Spleen (tissue), 11 donors: Measurements from ENCODE around the gene KRTAP4-12. TPM values are rescaled to one million over a fixed set of nuclear protein-coding genes. Genes with fewer than 3 reads are reported as not detected.

ENCODE experiments used
- DNase-seq: peaks from one replicate; pipeline ENCODE4 v3.0.0-alpha.2; 2020
- H3K27ac ChIP-seq, 8 donors: fragments of 200-600 bp; sonication (generic) in 7 of 8; 1 replicate in 4 of 8; 2 replicates in 4 of 8; pipeline versions ENCODE4 v1.5.0 to v1.8.0; 2016 to 2021; ENCODE audit warnings: inconsistent platforms in 4 of 8, mild to moderate bottlenecking in 4 of 8, moderate library complexity in 1 of 8
- H3K27me3 ChIP-seq, 7 donors: fragments of 200-600 bp; sonication (generic) in 6 of 7; replicated peaks in 1 of 7; 1 replicate in 4 of 7; 2 replicates in 3 of 7; pipeline versions ENCODE4 v1.5.0 to v1.8.0; 2016 to 2021; ENCODE audit warnings: inconsistent platforms in 3 of 7, mild to moderate bottlenecking in 1 of 7
- H3K36me3 ChIP-seq, 6 donors: fragments of 200-600 bp; sonication (generic) in 5 of 6; 1 replicate in 4 of 6; 2 replicates in 2 of 6; pipeline versions ENCODE4 v1.5.0 to v1.8.0; 2016 to 2021; ENCODE audit warnings: inconsistent platforms in 2 of 6
- H3K4me1 ChIP-seq, 6 donors: fragments of 200-600 bp; sonication (generic) in 5 of 6; 1 replicate in 3 of 6; 2 replicates in 3 of 6; pipeline versions ENCODE4 v1.5.0 to v1.8.0; 2016 to 2021; ENCODE audit warnings: inconsistent platforms in 3 of 6
- H3K4me3 ChIP-seq, 8 donors: fragments of 200-600 bp; sonication (generic) in 7 of 8; 1 replicate in 4 of 8; 2 replicates in 4 of 8; pipeline versions ENCODE4 v1.5.0 to v1.8.0; 2016 to 2021; ENCODE audit warnings: inconsistent platforms in 4 of 8, mild to moderate bottlenecking in 4 of 8, moderate library complexity in 2 of 8
- H3K9me3 ChIP-seq, 8 donors: fragments of 200-600 bp; sonication (generic) in 7 of 8; 1 replicate in 4 of 8; 2 replicates in 4 of 8; pipeline versions ENCODE4 v1.5.0 to v1.8.0; 2016 to 2021; ENCODE audit warnings: inconsistent platforms in 4 of 8
- POLR2A ChIP-seq, 3 donors: fragments of 450-650 bp; IDR thresholded peaks; one replicate each; pipeline ENCODE4 v1.5.1; 2017; ENCODE audit warnings: antibody characterized with exemption in 3 of 3, mild to moderate bottlenecking in 1 of 3
- POLR2AphosphoS5 ChIP-seq, 3 donors: sonication (generic); formaldehyde crosslinking; IDR thresholded peaks; one replicate each; pipeline ENCODE4 v1.5.1; 2017; ENCODE audit warnings: antibody characterized with exemption in 3 of 3
- WGBS, 5 donors: extraction: QIAGEN DNeasy Blood & Tissue Kit in 3 of 5; methylation state at CpG; one replicate each; pipeline versions ENCODE4 v1.1.5 to v1.1.7; 2013 to 2018; 5-methylcytosine and 5-hydroxymethylcytosine counted together
- intact Hi-C: fragments of 100-400 bp; cut with DNase I; formaldehyde crosslinking; loops from one replicate; pipeline ENCODE4 v1.15.0; 2023; ENCODE audit warnings: low total_unique reads
- polyA plus RNA-seq, 3 donors: library from polyadenylated mRNA; stranded (reverse); fragments of 200-250 nt; gene quantifications; one replicate each; pipeline ENCODE4 v1.2.1, GENCODE V29; 2013
- total RNA-seq, 7 donors: library from RNA; depleted of rRNA in 3 of 7; stranded (reverse); fragments of >200 nt in 3 of 7; fragmentation: NEBNext Ultra II Directional in 4 of 7; extraction: Animal tissue kit (Norgen Biotek cat#: 25700) in 4 of 7; gene quantifications; one replicate each; pipeline versions ENCODE4 v1.1.0 to v1.2.1, GENCODE V29; 2016 to 2021
- TF ChIP-seq, protein P1 (sequence below), 11 experiments: fragments of 200-600 bp in 7 of 11; fragments of 450-650 bp in 4 of 11; sonication (generic) in 4 of 11; IDR thresholded peaks in 8 of 11; conservative IDR thresholded peaks in 3 of 11; 1 replicate in 7 of 11; 2 replicates in 4 of 11; pipeline versions ENCODE4 v1.4.0 to v1.8.0; 2016 to 2021; ENCODE audit warnings: antibody characterized with exemption in 11 of 11, inconsistent platforms in 4 of 11, mild to moderate bottlenecking in 1 of 11
- donor health status: healthy with polysubstance abuse.
- donor health status: DM: no; HTN: no; CAD: no; lungs with moderate emphysema.
- donor health status: DM: no; HTN: no; CAD: no.
- donor health status: Bipolar disorder and iron deficiency.
- donor health status: healthy.
- donor health status: DM: no; HTN: no; CAD: no.
- donor health status: DM: yes; HTN: yes; CAD: no.

The KRTAP4-12 gene
- total and polyA plus RNA-seq, 10 donors = not detected

DNA sequence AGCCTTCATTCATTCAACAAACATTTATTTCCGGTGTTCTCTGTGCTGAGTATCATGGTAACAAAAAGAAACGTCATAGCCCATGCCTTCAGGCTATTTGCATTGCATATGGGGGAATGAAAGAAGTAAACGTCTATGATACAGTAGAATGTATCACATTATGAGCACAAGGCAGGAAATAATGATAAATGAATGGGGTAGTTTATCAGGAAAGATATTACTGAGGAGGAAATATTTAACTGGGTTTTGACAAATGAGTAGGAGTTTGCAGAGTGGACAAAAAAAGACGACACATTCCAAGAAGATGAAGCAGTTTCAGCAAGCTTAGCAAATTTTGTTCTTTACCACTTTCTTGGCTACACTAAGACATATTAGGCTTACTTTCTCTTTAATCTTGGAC, 41.4 kb downstream of the KRTAP4-12 start:
- Histone ChIP-seq H3K4me3 (no peak overlapping the region), H3K9me3 (no peaks in the 10 kb centered on the region), H3K27ac (no peak overlapping the region), H3K36me3 (no peaks in the 10 kb centered on the region), H3K27me3 (no peaks in the 10 kb centered on the region), H3K4me1 (no peaks in the 10 kb centered on the region)
- intact Hi-C loops = no loop called here
- no peak for DNase-seq
- WGBS, 5 donors = 46 to 73% (median 56%) methylated on average over 4 of the region's 4 CpGs
- TF ChIP-seq, protein P1, sequence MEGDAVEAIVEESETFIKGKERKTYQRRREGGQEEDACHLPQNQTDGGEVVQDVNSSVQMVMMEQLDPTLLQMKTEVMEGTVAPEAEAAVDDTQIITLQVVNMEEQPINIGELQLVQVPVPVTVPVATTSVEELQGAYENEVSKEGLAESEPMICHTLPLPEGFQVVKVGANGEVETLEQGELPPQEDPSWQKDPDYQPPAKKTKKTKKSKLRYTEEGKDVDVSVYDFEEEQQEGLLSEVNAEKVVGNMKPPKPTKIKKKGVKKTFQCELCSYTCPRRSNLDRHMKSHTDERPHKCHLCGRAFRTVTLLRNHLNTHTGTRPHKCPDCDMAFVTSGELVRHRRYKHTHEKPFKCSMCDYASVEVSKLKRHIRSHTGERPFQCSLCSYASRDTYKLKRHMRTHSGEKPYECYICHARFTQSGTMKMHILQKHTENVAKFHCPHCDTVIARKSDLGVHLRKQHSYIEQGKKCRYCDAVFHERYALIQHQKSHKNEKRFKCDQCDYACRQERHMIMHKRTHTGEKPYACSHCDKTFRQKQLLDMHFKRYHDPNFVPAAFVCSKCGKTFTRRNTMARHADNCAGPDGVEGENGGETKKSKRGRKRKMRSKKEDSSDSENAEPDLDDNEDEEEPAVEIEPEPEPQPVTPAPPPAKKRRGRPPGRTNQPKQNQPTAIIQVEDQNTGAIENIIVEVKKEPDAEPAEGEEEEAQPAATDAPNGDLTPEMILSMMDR (IDR thresholded peaks at IDR 0.05 in 8 of 11, conservative IDR thresholded peaks at IDR 0.05 in 3 of 11) = no peak
- no peak for TF ChIP-seq POLR2A (IDR thresholded peaks at IDR 0.05)
- no peak for TF ChIP-seq POLR2AphosphoS5 (IDR thresholded peaks at IDR 0.05)

- Histone ChIP-seq H3K4me3 (no peak overlapping the region), H3K9me3 (no peaks in the 10 kb centered on the region), H3K36me3 (no peaks in the 10 kb centered on the region), H3K27ac (no peak overlapping the region), H3K4me1 (no peaks in the 10 kb centered on the region), H3K27me3 (peaks cover 0 to 9% (median 0%) of the 10 kb centered on the region in 7 donors)
- DNase-seq = no peak
- TF ChIP-seq, protein P1 (IDR thresholded peaks at IDR 0.05 in 8 of 11, conservative IDR thresholded peaks at IDR 0.05 in 3 of 11) = no peak
- TF ChIP-seq POLR2A (IDR thresholded peaks at IDR 0.05) = no peak
- intact Hi-C loops = no loop called here
These were observed 47.2 kb downstream of the KRTAP4-12 start for GRCh38 chr17:41076788-41077187.

GRCh38 chr17:41073676-41074075, 50.3 kb downstream of the KRTAP4-12 start:
- Histone ChIP-seq H3K4me3 (no peak overlapping the region), H3K9me3 (no peaks in the 10 kb centered on the region), H3K27me3 (peaks cover 0 to 9% (median 0%) of the 10 kb centered on the region in 7 donors), H3K36me3 (no peaks in the 10 kb centered on the region), H3K4me1 (no peaks in the 10 kb centered on the region), H3K27ac (no peak overlapping the region)
- TF ChIP-seq POLR2A (IDR thresholded peaks at IDR 0.05) = no peak
- TF ChIP-seq, protein P1 (IDR thresholded peaks at IDR 0.05 in 8 of 11, conservative IDR thresholded peaks at IDR 0.05 in 3 of 11) = no peak
- no peak for TF ChIP-seq POLR2AphosphoS5 (IDR thresholded peaks at IDR 0.05)
- intact Hi-C loops = no loop called here
- no peak for DNase-seq
- WGBS, 5 donors = 76 to 94% (median 90%) methylated on average over 2 of the region's 2 CpGs

Other genes with a start within 250 kb of the KRTAP4-12 start
Only the 30 nearest of the 39 such genes appear.
- gene KRT40, start 139.9 kb downstream of the KRTAP4-12 start, total RNA-seq = not detected
- gene KRT40, start 139.9 kb downstream of the KRTAP4-12 start, polyA plus RNA-seq = not detected
- gene KRTAP3-3, start 130.0 kb downstream of the KRTAP4-12 start, total RNA-seq = not detected
- not detected for gene KRTAP3-3, start 130.0 kb downstream of the KRTAP4-12 start, polyA plus RNA-seq
- gene KRTAP3-2, start 124.3 kb downstream of the KRTAP4-12 start, total RNA-seq = not detected
- gene KRTAP3-2, start 124.3 kb downstream of the KRTAP4-12 start, polyA plus RNA-seq = not detected
- gene KRTAP3-1, start 115.1 kb downstream of the KRTAP4-12 start, total RNA-seq = not detected
- not detected for gene KRTAP3-1, start 115.1 kb downstream of the KRTAP4-12 start, polyA plus RNA-seq
- gene KRTAP1-5, start 97.0 kb downstream of the KRTAP4-12 start, total RNA-seq = not detected
- gene KRTAP1-5, start 97.0 kb downstream of the KRTAP4-12 start, polyA plus RNA-seq = not detected
- not detected for gene KRTAP1-4, start 94.0 kb downstream of the KRTAP4-12 start, total RNA-seq
- not detected for gene KRTAP1-4, start 94.0 kb downstream of the KRTAP4-12 start, polyA plus RNA-seq
- not detected for gene KRTAP1-3, start 89.3 kb downstream of the KRTAP4-12 start, total RNA-seq
- not detected for gene KRTAP1-3, start 89.3 kb downstream of the KRTAP4-12 start, polyA plus RNA-seq
- gene KRTAP1-1, start 82.7 kb downstream of the KRTAP4-12 start, total RNA-seq = not detected
- not detected for gene KRTAP1-1, start 82.7 kb downstream of the KRTAP4-12 start, polyA plus RNA-seq
- gene KRTAP2-1, start 76.9 kb downstream of the KRTAP4-12 start, total RNA-seq = not detected
- gene KRTAP2-1, start 76.9 kb downstream of the KRTAP4-12 start, polyA plus RNA-seq = not detected
- not detected for gene KRTAP2-2, start 69.0 kb downstream of the KRTAP4-12 start, total RNA-seq
- not detected for gene KRTAP2-2, start 69.0 kb downstream of the KRTAP4-12 start, polyA plus RNA-seq
- not detected for gene KRTAP2-3, start 64.1 kb downstream of the KRTAP4-12 start, total RNA-seq
- gene KRTAP2-3, start 64.1 kb downstream of the KRTAP4-12 start, polyA plus RNA-seq = not detected
- not detected for gene KRTAP2-4, start 58.3 kb downstream of the KRTAP4-12 start, total RNA-seq
- gene KRTAP2-4, start 58.3 kb downstream of the KRTAP4-12 start, polyA plus RNA-seq = not detected
- gene KRTAP4-7, start 40.0 kb downstream of the KRTAP4-12 start, total RNA-seq = not detected
- gene KRTAP4-7, start 40.0 kb downstream of the KRTAP4-12 start, polyA plus RNA-seq = not detected
- gene KRTAP4-8, start 26.0 kb downstream of the KRTAP4-12 start, total RNA-seq = not detected
- gene KRTAP4-8, start 26.0 kb downstream of the KRTAP4-12 start, polyA plus RNA-seq = not detected
- gene KRTAP4-16, start 22.0 kb downstream of the KRTAP4-12 start, total RNA-seq = not detected
- gene KRTAP4-16, start 22.0 kb downstream of the KRTAP4-12 start, polyA plus RNA-seq = not detected
- gene KRTAP4-9, start 18.8 kb downstream of the KRTAP4-12 start, total RNA-seq = not detected
- gene KRTAP4-9, start 18.8 kb downstream of the KRTAP4-12 start, polyA plus RNA-seq = not detected
- not detected for gene KRTAP4-11, start 5.8 kb downstream of the KRTAP4-12 start, total RNA-seq
- not detected for gene KRTAP4-11, start 5.8 kb downstream of the KRTAP4-12 start, polyA plus RNA-seq
- gene KRTAP4-6, start 16.4 kb upstream of the KRTAP4-12 start, total RNA-seq = not detected
- not detected for gene KRTAP4-6, start 16.4 kb upstream of the KRTAP4-12 start, polyA plus RNA-seq
- gene KRTAP4-5, start 25.6 kb upstream of the KRTAP4-12 start, total RNA-seq = not detected
- gene KRTAP4-5, start 25.6 kb upstream of the KRTAP4-12 start, polyA plus RNA-seq = not detected
- gene KRTAP4-4, start 36.6 kb upstream of the KRTAP4-12 start, total RNA-seq = not detected
- gene KRTAP4-4, start 36.6 kb upstream of the KRTAP4-12 start, polyA plus RNA-seq = not detected
- not detected for gene KRTAP4-3, start 44.0 kb upstream of the KRTAP4-12 start, total RNA-seq
- gene KRTAP4-3, start 44.0 kb upstream of the KRTAP4-12 start, polyA plus RNA-seq = not detected
- gene KRTAP4-2, start 54.0 kb upstream of the KRTAP4-12 start, total RNA-seq = not detected
- gene KRTAP4-2, start 54.0 kb upstream of the KRTAP4-12 start, polyA plus RNA-seq = not detected
- not detected for gene KRTAP4-1, start 60.7 kb upstream of the KRTAP4-12 start, total RNA-seq
- not detected for gene KRTAP4-1, start 60.7 kb upstream of the KRTAP4-12 start, polyA plus RNA-seq
- not detected for gene KRTAP9-1, start 65.7 kb upstream of the KRTAP4-12 start, total RNA-seq
- not detected for gene KRTAP9-1, start 65.7 kb upstream of the KRTAP4-12 start, polyA plus RNA-seq
- gene KRTAP9-2, start 102.5 kb upstream of the KRTAP4-12 start, total RNA-seq = not detected
- gene KRTAP9-2, start 102.5 kb upstream of the KRTAP4-12 start, polyA plus RNA-seq = not detected
- not detected for gene KRTAP9-3, start 108.3 kb upstream of the KRTAP4-12 start, total RNA-seq
- not detected for gene KRTAP9-3, start 108.3 kb upstream of the KRTAP4-12 start, polyA plus RNA-seq
- not detected for gene KRTAP9-8, start 113.8 kb upstream of the KRTAP4-12 start, total RNA-seq
- gene KRTAP9-8, start 113.8 kb upstream of the KRTAP4-12 start, polyA plus RNA-seq = not detected
- gene KRTAP9-4, start 125.5 kb upstream of the KRTAP4-12 start, total RNA-seq = not detected
- not detected for gene KRTAP9-4, start 125.5 kb upstream of the KRTAP4-12 start, polyA plus RNA-seq
- gene KRTAP9-9, start 131.2 kb upstream of the KRTAP4-12 start, total RNA-seq = not detected
- not detected for gene KRTAP9-9, start 131.2 kb upstream of the KRTAP4-12 start, polyA plus RNA-seq
- gene KRTAP9-6, start 141.2 kb upstream of the KRTAP4-12 start, total RNA-seq = not detected
- gene KRTAP9-6, start 141.2 kb upstream of the KRTAP4-12 start, polyA plus RNA-seq = not detected